GM20431 (cell line): ENCODE data around the gene PPFIBP1.

ENCODE experiments used
- in situ Hi-C: fragments of 300-500 bp; cut with MseI, MboI; formaldehyde crosslinking; loops from one replicate; pipeline ENCODE4 v1.15.0; 2020; ENCODE audit warnings: low sequenced_read_pairs; ENCODE audit not compliant: unreplicated experiment

The PPFIBP1 gene

DNA sequence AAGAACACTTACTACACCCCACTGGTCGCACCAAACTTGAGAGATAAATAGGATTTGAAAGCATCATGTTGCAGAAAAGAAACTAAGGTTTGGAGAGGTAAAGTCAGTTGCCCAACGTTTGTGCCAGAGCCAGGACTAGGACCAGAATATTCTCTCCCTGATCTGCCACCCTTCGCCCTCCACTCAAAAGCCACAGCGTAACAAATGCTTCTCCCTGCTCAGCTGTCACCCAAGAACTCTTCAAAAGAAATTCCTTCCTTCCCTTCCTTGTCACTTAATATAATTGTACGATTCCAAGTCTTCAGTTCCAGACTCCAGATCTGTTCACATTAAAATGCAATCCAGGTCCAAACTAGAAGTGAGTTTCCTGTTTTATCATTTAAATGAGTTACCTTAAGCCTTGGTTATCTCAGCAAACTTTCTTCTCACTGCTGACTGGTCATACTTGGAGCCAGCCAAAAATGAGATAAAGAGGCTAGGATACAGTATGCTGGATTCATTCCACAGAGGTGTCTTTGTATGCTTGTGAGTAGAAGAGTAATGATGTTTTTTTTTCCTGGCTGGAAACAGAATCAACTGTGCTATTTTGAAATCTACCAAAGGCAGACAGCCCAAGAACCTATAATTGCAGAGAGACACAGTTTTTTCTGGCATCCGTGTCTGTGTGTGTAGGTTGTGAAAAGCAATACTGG, 12.8 kb upstream of the PPFIBP1 start:
- in situ Hi-C loops = no loop called here

- in situ Hi-C loops = no loop called here
Observed at GRCh38 chr12:27511723-27512045, 12.3 kb upstream of the PPFIBP1 start.

DNA sequence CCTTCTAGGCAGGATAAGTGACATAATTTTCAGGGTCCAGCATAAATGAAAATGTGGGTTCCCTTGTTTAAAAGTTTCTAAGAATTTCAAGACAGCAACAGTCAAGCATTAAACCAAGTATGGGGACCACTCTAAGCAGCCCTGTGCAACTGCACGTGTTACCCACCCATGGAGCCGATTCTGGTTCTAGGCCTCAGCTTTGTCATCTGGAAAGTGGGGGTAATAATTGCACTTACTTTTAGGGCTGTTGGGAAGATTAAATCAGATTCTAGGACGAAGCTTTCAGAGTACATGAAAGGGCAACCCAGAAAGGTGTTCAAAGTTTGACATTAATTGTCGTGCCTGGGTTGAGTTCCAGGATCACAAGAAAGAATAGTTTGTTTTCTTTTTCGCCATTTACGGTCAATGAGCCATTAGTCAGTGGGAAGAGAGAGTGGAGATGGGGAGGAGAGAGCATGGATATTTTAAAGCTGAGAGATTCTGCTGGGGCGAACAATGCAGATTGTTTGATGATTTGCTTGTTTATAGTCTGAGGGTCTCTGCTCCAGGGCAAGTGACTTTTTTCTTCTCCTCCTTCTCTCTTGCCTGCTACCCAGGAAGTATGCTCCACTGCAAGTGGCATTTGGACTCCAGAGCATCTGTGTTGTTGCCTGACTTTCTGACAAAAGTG, 10.7 kb upstream of the PPFIBP1 start:
- in situ Hi-C loops = no loop called here

GRCh38 chr12:27515671-27516070, 8.3 kb upstream of the PPFIBP1 start:
- in situ Hi-C loops = no loop called here

DNA sequence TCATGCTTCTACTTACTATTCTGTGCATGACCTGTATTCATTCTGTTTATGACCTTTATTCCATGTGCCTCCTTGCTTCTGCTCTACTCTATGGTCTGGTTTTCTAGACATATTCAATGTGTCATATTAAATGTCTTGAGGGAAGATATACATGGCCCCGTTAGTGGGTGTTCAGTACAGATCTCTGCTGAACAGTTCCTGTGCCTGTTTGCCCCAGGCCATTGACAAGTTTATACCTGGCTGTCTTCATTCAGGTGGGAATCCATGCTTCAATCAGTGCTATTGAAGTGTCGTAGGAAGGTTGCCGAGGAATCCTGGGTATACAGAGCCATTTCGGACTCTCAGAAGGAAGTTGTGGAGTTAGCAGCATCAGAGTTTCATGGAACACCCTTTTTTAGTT, 7.4 kb upstream of the PPFIBP1 start:
- in situ Hi-C loops = no loop called here

- in situ Hi-C loops = no loop called here
Observed at GRCh38 chr12:27517546-27517945, 6.5 kb upstream of the PPFIBP1 start.

DNA sequence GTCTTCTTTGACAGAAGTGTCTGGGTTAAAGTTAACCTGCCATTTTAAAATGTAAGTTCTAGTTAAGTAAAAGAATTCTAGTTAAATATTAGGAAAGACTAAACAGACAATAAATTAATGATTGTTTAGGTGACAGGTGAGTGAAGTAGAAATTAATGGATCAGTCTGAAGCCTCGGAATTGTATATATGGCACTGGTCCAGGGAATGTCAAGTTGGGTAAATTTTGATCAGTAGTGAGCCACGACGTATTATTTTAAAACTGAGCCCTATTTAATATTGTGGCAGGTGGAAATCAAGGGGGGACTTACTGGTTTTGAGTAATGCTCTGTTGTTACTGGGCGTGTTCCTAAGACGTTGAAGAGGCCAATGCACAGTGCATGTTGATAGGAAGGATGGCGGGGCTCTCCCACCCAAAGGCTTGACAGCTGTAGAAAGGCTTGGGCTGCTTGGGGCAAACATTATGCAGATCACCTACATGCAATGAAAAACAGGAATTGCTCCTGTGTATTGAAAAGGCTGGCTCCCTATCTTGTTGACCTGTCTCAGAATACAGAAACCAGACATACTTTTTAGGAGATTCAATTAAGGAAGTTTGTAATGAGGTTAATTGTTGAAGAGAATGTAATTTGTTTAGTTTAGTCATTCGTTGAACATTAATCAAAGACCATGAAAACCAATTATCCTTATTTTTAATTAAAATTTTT, 5.9 kb upstream of the PPFIBP1 start:
- in situ Hi-C loops = no loop called here

- in situ Hi-C loops = no loop called here
Observed at GRCh38 chr12:27521066-27521465, 2.9 kb upstream of the PPFIBP1 start.

- in situ Hi-C loops = no loop called here
Observed at GRCh38 chr12:27521981-27522380, 2.0 kb upstream of the PPFIBP1 start.

GRCh38 chr12:27523305-27523641, 733 bp upstream of the PPFIBP1 start:
- in situ Hi-C loops = no loop called here

DNA sequence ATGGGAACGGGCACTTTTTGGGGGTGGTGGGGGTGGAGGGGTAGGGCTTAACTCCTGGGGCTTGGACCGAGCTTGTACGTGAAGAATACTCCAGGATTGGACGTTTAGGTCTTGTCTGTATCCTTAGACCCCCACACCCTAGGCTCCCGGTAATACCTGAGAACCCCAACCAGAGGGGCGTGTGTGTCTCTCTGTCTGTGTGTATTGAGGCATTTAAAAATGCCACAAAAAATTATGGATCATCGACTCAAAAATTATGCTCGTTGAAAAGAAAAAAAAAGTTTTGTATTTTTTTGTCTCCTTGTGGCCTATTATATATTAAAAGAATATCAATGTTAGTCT, 459 bp downstream of the PPFIBP1 start:
- in situ Hi-C loops = no loop called here

GRCh38 chr12:27524839-27525753, 1.1 kb downstream of the PPFIBP1 start:
- in situ Hi-C loops = no loop called here

- in situ Hi-C loops = no loop called here
Observed at GRCh38 chr12:27527512-27527911, 3.5 kb downstream of the PPFIBP1 start.

GRCh38 chr12:27528788-27529187, 4.8 kb downstream of the PPFIBP1 start:
- in situ Hi-C loops = no loop called here

DNA sequence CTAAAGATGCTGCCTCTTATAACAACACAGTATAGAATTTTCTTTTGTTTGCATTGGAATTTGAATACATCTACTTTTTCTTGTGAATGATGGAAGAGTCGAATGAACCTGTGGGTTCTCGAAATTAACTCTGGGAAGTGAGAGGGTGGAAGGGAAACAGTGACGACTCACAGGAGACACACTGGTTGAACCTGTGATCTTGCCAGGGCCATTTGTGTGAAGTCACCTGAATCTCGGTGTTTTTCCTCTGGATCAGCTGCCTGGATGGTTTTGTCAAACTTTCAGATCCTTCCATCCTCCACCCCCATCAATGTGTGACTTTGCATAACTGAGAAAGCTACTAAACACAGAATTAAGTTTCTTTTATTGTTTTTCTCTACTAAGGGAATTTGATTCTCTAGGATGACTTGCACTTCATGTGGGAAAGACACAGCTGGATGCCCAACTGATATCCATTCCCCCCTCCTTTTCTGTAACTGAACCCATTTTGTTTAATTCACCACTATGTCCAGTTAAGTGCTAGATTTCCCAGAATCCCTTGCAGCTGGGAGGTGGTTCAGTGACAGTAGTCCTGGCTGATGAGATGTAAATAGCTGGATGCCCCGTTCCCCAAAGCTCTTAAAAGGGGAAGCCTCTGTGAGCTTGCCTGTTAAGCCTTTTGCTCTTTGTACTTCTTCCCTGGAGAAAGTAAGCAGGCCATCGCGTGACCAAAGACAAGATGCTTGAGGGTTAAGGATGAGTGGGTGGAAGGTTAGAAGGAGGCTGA, 6.3 kb downstream of the PPFIBP1 start:
- in situ Hi-C loops = no loop called here

DNA sequence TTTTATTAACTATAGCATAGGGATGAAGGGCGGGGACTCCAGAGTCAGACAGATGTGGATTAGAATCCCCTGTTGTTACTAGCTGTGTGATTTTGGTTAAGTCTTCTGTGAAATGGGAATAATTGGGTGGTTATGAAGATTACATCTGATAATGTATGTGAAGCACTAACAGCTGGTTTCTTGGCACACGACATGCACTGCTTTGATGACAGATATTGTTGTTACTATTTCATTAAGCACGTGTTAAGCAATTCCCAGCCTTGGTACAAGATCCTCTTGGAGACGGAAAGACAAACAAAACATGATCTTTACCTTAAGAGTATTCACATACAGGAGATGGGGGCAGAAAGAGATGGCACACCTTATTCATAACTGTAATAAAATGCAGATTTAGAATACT, 7.9 kb downstream of the PPFIBP1 start:
- in situ Hi-C loops = no loop called here

DNA sequence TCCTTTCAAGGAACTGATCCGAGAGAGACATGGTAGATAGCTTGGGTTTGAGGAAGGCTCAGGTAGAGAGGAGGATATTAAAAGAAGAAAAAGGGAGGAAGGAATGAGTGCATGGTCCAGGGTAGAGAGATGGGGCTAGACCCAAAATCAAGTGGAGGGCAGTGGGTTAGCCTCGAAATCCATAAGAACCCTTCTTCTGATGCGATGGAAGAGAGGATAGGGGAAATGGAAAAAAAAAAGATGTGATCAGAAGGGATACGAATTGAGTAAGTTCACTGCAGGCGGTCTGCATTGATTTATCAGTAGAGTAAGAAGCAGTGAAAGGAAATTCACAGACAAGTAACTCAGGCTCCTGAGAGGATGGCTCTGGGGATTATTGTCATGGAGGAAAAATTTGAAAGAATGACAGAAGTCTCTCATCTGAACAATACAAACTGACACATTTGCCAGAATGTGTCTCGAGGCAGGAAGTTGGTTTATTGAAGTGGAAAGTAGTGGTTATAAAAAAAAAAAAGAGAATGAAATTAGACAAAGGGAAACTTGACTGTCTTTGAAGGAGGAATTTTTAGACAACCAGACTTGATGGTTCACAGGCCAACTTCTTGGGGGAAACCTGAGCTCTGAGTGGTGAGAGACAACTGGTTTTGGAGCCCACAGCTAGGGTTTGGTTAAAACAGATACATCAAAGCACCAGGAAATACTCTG, 10.2 kb downstream of the PPFIBP1 start:
- in situ Hi-C loops = no loop called here

DNA sequence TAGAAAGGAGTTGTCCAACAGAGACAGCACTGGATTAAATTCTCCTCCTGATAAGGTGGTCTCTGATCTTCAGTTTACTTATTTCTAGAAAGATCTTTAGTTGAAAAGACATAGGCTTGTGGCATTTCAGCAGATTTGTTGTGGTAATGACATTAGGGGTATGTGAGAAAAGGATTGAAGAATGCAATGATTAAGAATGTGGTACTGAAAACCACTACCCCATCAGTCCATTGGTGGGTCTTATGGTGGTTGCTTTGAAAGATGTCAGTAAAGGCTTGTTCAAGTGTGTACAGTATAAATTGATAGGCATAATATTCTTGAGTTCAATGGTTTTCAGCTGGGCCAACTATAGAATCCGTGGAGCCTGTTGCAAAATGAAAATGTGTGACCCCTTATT, 10.8 kb downstream of the PPFIBP1 start:
- in situ Hi-C loops = no loop called here

- in situ Hi-C loops = no loop called here
Observed at GRCh38 chr12:27535318-27535717, 11.3 kb downstream of the PPFIBP1 start.
